Sigmoid colon (tissue), 4 donors: ENCODE measurements around the gene PPP1R12A.

Source experiments
- EP300 ChIP-seq, 4 donors: sonication (generic); formaldehyde crosslinking; IDR thresholded peaks; one replicate each; pipeline ENCODE4 v1.6.1; 2017; ENCODE audit warnings: antibody characterized with exemption in 4 of 4
- POLR2AphosphoS5 ChIP-seq, 4 donors: sonication (generic); formaldehyde crosslinking; IDR thresholded peaks; one replicate each; pipeline ENCODE4 v1.6.1; 2017; ENCODE audit warnings: antibody characterized with exemption in 4 of 4

DNA sequence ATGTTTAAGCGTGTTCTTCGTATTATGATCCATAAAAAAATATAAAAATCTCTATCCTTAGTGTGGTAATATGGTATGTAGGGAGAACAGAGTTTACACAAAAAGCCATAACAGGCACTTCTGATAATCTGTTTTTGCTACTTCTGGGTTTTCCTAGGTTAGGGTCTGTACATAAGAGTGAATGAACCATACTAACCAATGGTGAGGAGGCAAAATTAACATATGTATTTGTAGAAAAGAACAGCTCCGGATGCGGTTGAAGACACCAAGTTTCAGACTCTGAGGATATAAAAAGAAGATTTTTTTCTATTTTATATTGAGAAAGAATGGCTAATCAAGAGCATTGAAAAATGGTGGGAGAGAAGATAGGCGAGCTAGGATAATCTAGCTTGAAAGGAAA is 40.2 kb upstream of the PPP1R12A start:
- TF ChIP-seq POLR2AphosphoS5 (IDR thresholded peaks at IDR 0.05) (no peak), EP300 (IDR thresholded peaks at IDR 0.05) (no peak)
